Neuronal stem cell (in vitro differentiated cells): ENCODE data around the gene ATP6V1F.
A peak's percentile ranks its signal among the peaks of the same experiment; 100 is the strongest.

Experiments used
- DNase-seq: peaks from one replicate; pipeline ENCODE4 v3.0.0-alpha.2; 2013; ENCODE audit warnings: low spot score
- H2AFZ ChIP-seq: one replicate; pipeline ENCODE4 v1.6.1; 2013; ENCODE audit warnings: mild to moderate bottlenecking, low read length, inconsistent platforms
- H2AK5ac ChIP-seq: 2 replicates; pipeline ENCODE4 v1.6.1; 2013; ENCODE audit warnings: low read depth, mild to moderate bottlenecking, inconsistent platforms, low read length, moderate library complexity, mixed read lengths
- H2BK120ac ChIP-seq: 2 replicates; pipeline ENCODE4 v1.6.1; 2013; ENCODE audit warnings: low read depth, mild to moderate bottlenecking, inconsistent platforms, low read length, moderate library complexity, mixed read lengths
- H2BK12ac ChIP-seq: one replicate; pipeline ENCODE4 v1.6.1; 2013; ENCODE audit warnings: low read length, inconsistent platforms
- H2BK15ac ChIP-seq: 2 replicates; pipeline ENCODE4 v1.6.1; 2013; ENCODE audit warnings: mild to moderate bottlenecking, low read length, inconsistent platforms, mixed read lengths
- H2BK5ac ChIP-seq: one replicate; pipeline ENCODE4 v1.6.1; 2013; ENCODE audit warnings: inconsistent platforms, mild to moderate bottlenecking, low read length, moderate library complexity
- H3K14ac ChIP-seq: one replicate; pipeline ENCODE4 v1.6.1; 2013; ENCODE audit warnings: low read length, inconsistent platforms
- H3K18ac ChIP-seq: 2 replicates; pipeline ENCODE4 v1.6.1; 2013; ENCODE audit warnings: low read length, inconsistent platforms
- H3K23ac ChIP-seq: 2 replicates; pipeline ENCODE4 v1.6.1; 2013; ENCODE audit warnings: low read depth, mild to moderate bottlenecking, mixed read lengths, low read length, inconsistent platforms; ENCODE audit not compliant: poor library complexity
- H3K27ac ChIP-seq: replicated peaks from 3 replicates; pipeline ENCODE4 v1.5.1; 2013; ENCODE audit warnings: low read length, inconsistent platforms
- H3K27me3 ChIP-seq, 3 experiments: 2 replicates each; pipeline ENCODE4 v1.6.1; 2013; ENCODE audit warnings: low read length in 3 of 3, mild to moderate bottlenecking in 2 of 3, inconsistent platforms in 1 of 3, low read depth in 1 of 3, mixed read lengths in 1 of 3, moderate library complexity in 1 of 3; ENCODE audit not compliant: control insufficient read depth in 3 of 3, insufficient read depth in 3 of 3
- H3K36me3 ChIP-seq, 2 donors: replicated peaks in 1 of 2; 2 replicates each; pipeline ENCODE4 v1.6.1; 2013; ENCODE audit warnings: low read length in 2 of 2; ENCODE audit not compliant: control insufficient read depth in 2 of 2, insufficient read depth in 2 of 2
- H3K4ac ChIP-seq: 2 replicates; pipeline ENCODE4 v1.6.1; 2013; ENCODE audit warnings: inconsistent platforms, mild to moderate bottlenecking, low read length, moderate library complexity
- H3K4me1 ChIP-seq, 2 donors: 1 replicate in 1 of 2; 2 replicates in 1 of 2; pipeline ENCODE4 v1.6.1; 2013; ENCODE audit warnings: low read length in 2 of 2, low read depth in 1 of 2; ENCODE audit not compliant: control insufficient read depth in 2 of 2, insufficient read depth in 1 of 2
- H3K4me2 ChIP-seq: one replicate; pipeline ENCODE4 v1.6.1; 2013; ENCODE audit warnings: mild to moderate bottlenecking, low read length, inconsistent platforms; ENCODE audit not compliant: insufficient read depth, poor library complexity, severe bottlenecking
- H3K4me3 ChIP-seq, 2 donors: 2 replicates each; pipeline ENCODE4 v1.5.1; 2013; ENCODE audit warnings: low read length in 2 of 2, mild to moderate bottlenecking in 2 of 2, inconsistent platforms in 1 of 2, moderate library complexity in 1 of 2
- H3K79me1 ChIP-seq: one replicate; pipeline ENCODE4 v1.6.1; 2013; ENCODE audit warnings: low read depth, mild to moderate bottlenecking, inconsistent platforms, low read length, moderate library complexity
- H3K9ac ChIP-seq: one replicate; pipeline ENCODE4 v1.6.1; 2013; ENCODE audit warnings: mild to moderate bottlenecking, low read depth, low read length, inconsistent platforms; ENCODE audit not compliant: poor library complexity
- H3K9me3 ChIP-seq, 2 donors: replicated peaks in 1 of 2; 2 replicates each; pipeline versions ENCODE3 to v1.6.1; 2013; ENCODE audit warnings: low read length in 2 of 2, mild to moderate bottlenecking in 2 of 2, inconsistent platforms in 1 of 2, low read depth in 1 of 2, mixed read lengths in 1 of 2, moderate library complexity in 1 of 2; ENCODE audit not compliant: control insufficient read depth in 2 of 2, insufficient read depth in 1 of 2
- H4K8ac ChIP-seq: one replicate; pipeline ENCODE4 v1.6.1; 2013; ENCODE audit warnings: low read depth, mild to moderate bottlenecking, inconsistent platforms, low read length, moderate library complexity
- H4K91ac ChIP-seq: one replicate; pipeline ENCODE4 v1.6.1; 2013; ENCODE audit warnings: low read length, low read depth, mild to moderate bottlenecking, inconsistent platforms; ENCODE audit not compliant: poor library complexity
- WGBS, 2 donors: extraction: QIAGEN DNeasy Blood & Tissue Kit; methylation state at CpG; one replicate each; pipeline ENCODE4 v1.1.7; 2013; ENCODE audit warnings: missing lambda C conversion rate in 2 of 2, mixed read lengths in 1 of 2; ENCODE audit not compliant: insufficient read length in 2 of 2, insufficient replicate concordance in 1 of 2; ENCODE audit errors: extremely low coverage in 2 of 2; 5-methylcytosine and 5-hydroxymethylcytosine counted together

ATP6V1F gene

GRCh38 chr7:128886391-128887168, 23.9 kb downstream of the ATP6V1F start:
- Histone ChIP-seq H3K4me1 (peaks cover 0 to 1% of the 10 kb centered on the region in 2 donors), H3K4me2 (no peak overlapping the region), H3K9ac (peak overlapping the region; percentile 70), H3K18ac (peak overlapping the region; percentile 71), H2BK120ac (no peak overlapping the region), H3K27me3 (peaks cover 7 to 39% (median 21%) of the 10 kb centered on the region in 3 experiments), H3K9me3 (peaks cover 0 to 7% of the 10 kb centered on the region in 2 donors), H3K14ac (no peak overlapping the region), H3K79me1 (peaks cover 10% of the 10 kb centered on the region), H2BK15ac (peak overlapping the region; percentile 37), H3K27ac (no peak overlapping the region), H2AK5ac (peak overlapping the region; percentile 32), H3K4me3 (no peak overlapping the region), H2BK5ac (peak overlapping the region; percentile 22), H3K4ac (peak overlapping the region; percentile 76), H4K91ac (no peak overlapping the region), H3K23ac (peak overlapping the region; percentile 45), H2BK12ac (peak overlapping the region; percentile 58), H2AFZ (no peak overlapping the region), H4K8ac (no peak overlapping the region), H3K36me3 (peaks cover 0 to 5% of the 10 kb centered on the region in 2 donors)
- no CpG with 5 or more reads among the region's 14 CpGs for WGBS, 2 donors
- DNase-seq, result no peak

DNA sequence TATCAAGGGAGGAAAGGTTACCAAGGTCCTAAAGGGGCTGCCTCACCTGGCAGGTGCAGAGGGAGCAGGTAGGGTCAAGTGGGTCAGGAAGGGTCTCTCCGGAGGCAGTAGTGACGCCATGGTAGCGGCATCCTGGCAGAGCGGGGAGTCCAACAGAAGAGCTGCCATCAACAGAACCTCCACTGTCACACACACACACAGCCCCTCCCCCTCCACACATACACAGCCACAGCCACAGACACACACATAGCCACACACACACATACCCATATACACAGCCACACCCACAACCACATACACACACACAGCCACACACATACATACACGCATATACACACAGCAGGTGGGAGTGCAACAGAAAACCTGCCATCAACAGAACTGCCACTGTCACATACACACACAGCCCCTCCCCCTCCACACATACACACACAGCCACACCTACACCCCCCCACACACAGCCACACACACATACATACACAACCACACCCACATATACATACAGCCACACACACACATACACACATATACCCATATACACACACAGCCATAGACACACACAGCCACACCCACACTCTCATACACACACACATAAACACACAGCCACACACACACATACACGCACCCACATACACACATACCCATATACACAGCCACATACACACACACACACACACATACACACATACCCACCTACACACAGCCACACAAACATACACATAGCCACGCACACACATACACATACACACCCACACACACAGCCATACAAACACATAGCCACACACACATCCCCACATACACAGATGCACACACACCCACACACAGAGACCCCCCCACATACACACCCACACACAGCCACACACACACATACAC, 24.7 kb downstream of the ATP6V1F start:
- Histone ChIP-seq H3K4ac (peak overlapping the region; percentile 53), H2AFZ (no peak overlapping the region), H4K91ac (peak overlapping the region; percentile 79), H3K4me2 (no peak overlapping the region), H3K4me3 (peak overlapping the region in 1 of 2 donors; percentile 64), H3K9me3 (peaks cover 0 to 7% of the 10 kb centered on the region in 2 donors), H3K27ac (no peak overlapping the region), H2AK5ac (peak overlapping the region; percentile 32), H2BK5ac (no peak overlapping the region), H4K8ac (peak overlapping the region; percentile 65), H3K18ac (peak overlapping the region; percentile 71), H3K36me3 (peaks cover 0 to 5% of the 10 kb centered on the region in 2 donors), H3K4me1 (peaks cover 0 to 1% of the 10 kb centered on the region in 2 donors), H3K14ac (peak overlapping the region; percentile 8), H3K9ac (peak overlapping the region; percentile 78), H2BK12ac (peak overlapping the region; percentile 58), H3K79me1 (peaks cover 10% of the 10 kb centered on the region), H3K27me3 (peaks cover 7 to 41% (median 25%) of the 10 kb centered on the region in 3 experiments), H2BK120ac (no peak overlapping the region), H3K23ac (peak overlapping the region; percentile 45), H2BK15ac (peak overlapping the region; percentile 37)
- no peak for DNase-seq
- WGBS, 2 donors, result 100% methylated on average over 1 of the region's 7 CpGs; no CpG with 5 or more reads in 1 of the 2 donors

DNA sequence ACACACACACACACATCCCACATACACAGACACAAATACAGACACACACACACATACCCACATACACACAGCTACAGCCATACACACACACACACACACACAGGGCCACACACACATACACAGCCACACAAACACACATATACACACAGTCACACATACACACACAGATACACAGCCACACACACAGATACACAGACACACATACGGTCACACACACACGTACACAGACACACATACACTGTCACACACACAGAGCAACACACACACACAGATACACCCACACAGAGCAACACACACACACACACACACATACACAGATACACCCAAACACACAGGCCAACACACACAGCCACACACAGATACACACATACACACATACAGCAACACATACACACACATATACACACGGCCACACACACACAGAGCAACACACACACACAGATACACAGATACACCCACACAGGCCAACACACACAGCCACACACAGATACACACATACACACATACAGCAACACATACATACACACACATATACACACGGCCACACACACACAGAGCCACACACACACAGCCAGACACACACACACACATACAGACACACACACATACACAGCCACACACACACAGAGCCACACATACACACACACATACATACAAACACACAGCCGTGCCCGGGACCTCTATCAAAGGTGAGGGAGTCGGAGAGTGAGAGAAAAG, 25.5 kb downstream of the ATP6V1F start:
- H3K9me3 ChIP-seq, result peaks cover 0 to 7% of the 10 kb centered on the region in 2 donors
- no peak overlapping the region for H3K27ac ChIP-seq
- peak overlapping the region; percentile 78 for H3K9ac ChIP-seq
- H3K4ac ChIP-seq, result peak overlapping the region; percentile 6
- WGBS, 2 donors, result no CpG with 5 or more reads among the region's 7 CpGs
- H3K36me3 ChIP-seq, result peaks cover 0 to 5% of the 10 kb centered on the region in 2 donors
- H2BK120ac ChIP-seq, result no peak overlapping the region
- peak overlapping the region; percentile 87 for H4K91ac ChIP-seq
- H3K18ac ChIP-seq, result peak overlapping the region; percentile 59
- H4K8ac ChIP-seq, result no peak overlapping the region
- H3K23ac ChIP-seq, result peak overlapping the region; percentile 45
- H2BK12ac ChIP-seq, result no peak overlapping the region
- H3K14ac ChIP-seq, result peak overlapping the region; percentile 3
- peaks cover 10% of the 10 kb centered on the region for H3K79me1 ChIP-seq
- no peak overlapping the region for H2AFZ ChIP-seq
- H3K4me2 ChIP-seq, result no peak overlapping the region
- peaks cover 0 to 1% of the 10 kb centered on the region in 2 donors for H3K4me1 ChIP-seq
- no peak overlapping the region for H2BK5ac ChIP-seq
- no peak overlapping the region for H2BK15ac ChIP-seq
- DNase-seq, result no peak
- no peak overlapping the region for H2AK5ac ChIP-seq
- peaks cover 7 to 47% (median 27%) of the 10 kb centered on the region in 3 experiments for H3K27me3 ChIP-seq
- peak overlapping the region in 1 of 2 donors; percentile 64 for H3K4me3 ChIP-seq
